Transverse colon (tissue), 4 donors: ENCODE measurements around the gene DDIT3. TPM values are rescaled to one million over a fixed set of nuclear protein-coding genes. Genes with fewer than 3 reads are reported as not detected.
"Not testable (repeated sequence)": the region's sequence is repeated elsewhere in the genome, so short reads cannot be mapped to it uniquely, and the experiment has no call there.

Experiments
- DNase-seq: peaks from one replicate; pipeline ENCODE4 v3.0.0-alpha.2; 2019
- H3K27ac ChIP-seq, 4 donors: fragments of 200-600 bp; sonication (generic); 2 replicates each; pipeline ENCODE4 v1.5.1; 2016 to 2018; ENCODE audit warnings: inconsistent platforms in 4 of 4
- H3K27me3 ChIP-seq: fragments of 200-600 bp; sonication (generic); 2 replicates; pipeline ENCODE4 v1.5.1; 2017; ENCODE audit warnings: inconsistent platforms
- H3K36me3 ChIP-seq, 4 donors: fragments of 200-600 bp; sonication (generic); 2 replicates each; pipeline ENCODE4 v1.5.1; 2017 to 2019; ENCODE audit warnings: inconsistent platforms in 4 of 4
- H3K4me1 ChIP-seq, 4 donors: fragments of 200-600 bp; sonication (generic); 2 replicates each; pipeline ENCODE4 v1.5.1; 2017 to 2020; ENCODE audit warnings: inconsistent platforms in 4 of 4
- H3K4me3 ChIP-seq, 4 donors: fragments of 200-600 bp; sonication (generic); 1 replicate in 1 of 4; 2 replicates in 3 of 4; pipeline versions ENCODE4 v1.5.1 to v1.6.1; 2017 to 2019; ENCODE audit warnings: inconsistent platforms in 4 of 4
- H3K9me3 ChIP-seq, 2 donors: fragments of 200-600 bp; sonication (generic); 2 replicates each; pipeline ENCODE4 v1.5.1; 2017 to 2019; ENCODE audit warnings: inconsistent platforms in 2 of 2
- EP300 ChIP-seq: sonication (generic); formaldehyde crosslinking; IDR thresholded peaks from one replicate; pipeline ENCODE4 v1.6.1; 2017; ENCODE audit warnings: antibody characterized with exemption, low read depth
- POLR2A ChIP-seq: fragments of 450-650 bp; IDR thresholded peaks from one replicate; pipeline ENCODE4 v1.6.1; 2016; ENCODE audit warnings: antibody characterized with exemption, mild to moderate bottlenecking, moderate library complexity
- POLR2AphosphoS5 ChIP-seq, 3 donors: sonication (generic); formaldehyde crosslinking; IDR thresholded peaks; one replicate each; pipeline ENCODE4 v1.6.1; 2016; ENCODE audit warnings: antibody characterized with exemption in 3 of 3
- WGBS, 2 donors: methylation state at CpG; one replicate each; pipeline ENCODE4 v1.1.5; 2018; ENCODE audit warnings: low coverage in 1 of 2; 5-methylcytosine and 5-hydroxymethylcytosine counted together
- in situ Hi-C, 4 donors: fragments of 200-750 bp; cut with MboI; loops; one replicate each; pipeline versions ENCODE4 v1.15.0 to v1.15.1; 2017; ENCODE audit warnings: low sequenced_read_pairs in 3 of 4, low pct_ligation_motif_present in 1 of 4, low pct_unique_long_range_greater_than_20kb in 1 of 4
- intact Hi-C: fragments of 100-400 bp; cut with DNase I; formaldehyde crosslinking; loops from one replicate; pipeline ENCODE4 v1.15.1; 2023; ENCODE audit warnings: low total_unique reads
- total RNA-seq, 4 donors: library from RNA; depleted of rRNA; stranded (reverse); fragments of >200 nt; gene quantifications; one replicate each; pipeline ENCODE4 v1.1.0, GENCODE V29; 2016
- TF ChIP-seq, protein P1 (sequence below), 5 experiments: fragments of 200-600 bp in 3 of 5; fragments of 450-650 bp in 2 of 5; sonication (generic) in 3 of 5; IDR thresholded peaks; 1 replicate in 2 of 5; 2 replicates in 3 of 5; pipeline ENCODE4 v1.5.1; 2016 to 2017; ENCODE audit warnings: antibody characterized with exemption in 5 of 5, inconsistent platforms in 3 of 5, mild to moderate bottlenecking in 2 of 5, moderate library complexity in 1 of 5

Gene DDIT3
- total RNA-seq, 4 donors from 2014 or later = 27.6 to 338 (median 67.6) TPM

DNA sequence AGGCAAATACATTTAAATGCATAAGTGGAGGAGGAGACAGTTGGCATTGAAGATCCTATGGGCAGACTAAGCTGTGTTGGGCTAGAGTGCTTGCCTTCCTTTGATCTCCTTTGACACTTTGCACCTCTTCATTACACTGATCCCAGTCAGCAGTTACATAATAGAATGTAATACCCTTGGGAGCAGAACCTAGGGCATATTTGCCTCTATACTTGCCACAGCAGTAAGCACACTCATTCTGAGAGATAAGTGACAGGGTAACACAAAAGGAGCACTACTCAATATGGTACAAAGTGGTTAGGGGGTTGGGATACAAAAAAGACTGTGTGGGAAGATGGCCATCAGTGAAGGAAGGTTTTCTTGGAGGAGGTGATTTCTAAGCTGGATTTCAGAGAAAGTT, 23.5 kb downstream of the DDIT3 start:
- H3K27ac ChIP-seq = no peak overlapping the region
- in situ Hi-C loops = no loop called here

DNA sequence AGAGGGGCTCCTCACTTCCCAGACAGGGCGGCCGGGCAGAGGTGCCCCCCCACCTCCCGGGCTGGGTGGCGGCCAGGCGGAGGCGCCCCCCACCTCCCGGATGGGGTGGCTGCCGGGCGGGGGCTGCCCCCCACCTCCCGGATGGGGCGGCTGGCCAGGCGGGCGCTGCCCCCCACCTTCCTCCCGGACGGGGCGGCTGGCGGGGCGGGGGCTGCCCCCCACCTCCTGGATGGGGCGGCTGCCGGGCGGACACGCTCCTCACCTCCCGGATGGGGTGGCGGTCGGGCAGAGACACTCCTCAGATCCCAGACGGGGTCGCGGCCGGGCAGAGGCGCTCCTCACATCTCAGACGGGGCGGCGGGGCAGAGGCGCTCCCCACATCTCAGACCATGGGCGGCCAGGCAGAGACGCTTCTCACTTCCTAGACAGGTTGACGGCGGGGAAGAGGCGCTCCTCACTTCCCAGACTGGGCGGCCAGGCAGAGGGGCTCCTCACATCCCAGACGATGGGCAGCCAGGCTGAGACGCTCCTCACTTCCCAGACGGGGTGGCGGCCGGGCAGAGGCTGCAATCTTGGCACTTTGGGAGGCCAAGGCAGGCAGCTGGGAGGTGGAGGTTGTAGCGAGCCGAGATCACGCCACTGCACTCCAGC, 25.1 kb downstream of the DDIT3 start:
- H3K27ac ChIP-seq, intact Hi-C loops, H3K27me3 ChIP-seq, H3K4me1 ChIP-seq, DNase-seq, H3K4me3 ChIP-seq, in situ Hi-C loops, H3K9me3 ChIP-seq: not testable (repeated sequence)
- 91% methylated on average over 37 of the region's 48 CpGs; no CpG with 5 or more reads in 1 of the 2 donors for WGBS, 2 donors
- peaks cover 0 to 27% (median 11%) of the 10 kb centered on the region in 4 donors for H3K36me3 ChIP-seq

More for the DNA sequence above, 23.5 kb downstream of the DDIT3 start:
- Histone ChIP-seq H3K36me3 (peaks cover 0 to 29% (median 11%) of the 10 kb centered on the region in 4 donors), H3K4me1 (no peaks in the 10 kb centered on the region), H3K4me3 (no peak overlapping the region), H3K9me3 (no peaks in the 10 kb centered on the region), H3K27me3 (no peaks in the 10 kb centered on the region)
- intact Hi-C loops = no loop called here
- no peak for DNase-seq
- TF ChIP-seq, protein P1, sequence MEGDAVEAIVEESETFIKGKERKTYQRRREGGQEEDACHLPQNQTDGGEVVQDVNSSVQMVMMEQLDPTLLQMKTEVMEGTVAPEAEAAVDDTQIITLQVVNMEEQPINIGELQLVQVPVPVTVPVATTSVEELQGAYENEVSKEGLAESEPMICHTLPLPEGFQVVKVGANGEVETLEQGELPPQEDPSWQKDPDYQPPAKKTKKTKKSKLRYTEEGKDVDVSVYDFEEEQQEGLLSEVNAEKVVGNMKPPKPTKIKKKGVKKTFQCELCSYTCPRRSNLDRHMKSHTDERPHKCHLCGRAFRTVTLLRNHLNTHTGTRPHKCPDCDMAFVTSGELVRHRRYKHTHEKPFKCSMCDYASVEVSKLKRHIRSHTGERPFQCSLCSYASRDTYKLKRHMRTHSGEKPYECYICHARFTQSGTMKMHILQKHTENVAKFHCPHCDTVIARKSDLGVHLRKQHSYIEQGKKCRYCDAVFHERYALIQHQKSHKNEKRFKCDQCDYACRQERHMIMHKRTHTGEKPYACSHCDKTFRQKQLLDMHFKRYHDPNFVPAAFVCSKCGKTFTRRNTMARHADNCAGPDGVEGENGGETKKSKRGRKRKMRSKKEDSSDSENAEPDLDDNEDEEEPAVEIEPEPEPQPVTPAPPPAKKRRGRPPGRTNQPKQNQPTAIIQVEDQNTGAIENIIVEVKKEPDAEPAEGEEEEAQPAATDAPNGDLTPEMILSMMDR (IDR thresholded peaks at IDR 0.05) = no peak
- TF ChIP-seq POLR2AphosphoS5 (IDR thresholded peaks at IDR 0.05) (no peak), POLR2A (no peak), EP300 (no peak)

DNA sequence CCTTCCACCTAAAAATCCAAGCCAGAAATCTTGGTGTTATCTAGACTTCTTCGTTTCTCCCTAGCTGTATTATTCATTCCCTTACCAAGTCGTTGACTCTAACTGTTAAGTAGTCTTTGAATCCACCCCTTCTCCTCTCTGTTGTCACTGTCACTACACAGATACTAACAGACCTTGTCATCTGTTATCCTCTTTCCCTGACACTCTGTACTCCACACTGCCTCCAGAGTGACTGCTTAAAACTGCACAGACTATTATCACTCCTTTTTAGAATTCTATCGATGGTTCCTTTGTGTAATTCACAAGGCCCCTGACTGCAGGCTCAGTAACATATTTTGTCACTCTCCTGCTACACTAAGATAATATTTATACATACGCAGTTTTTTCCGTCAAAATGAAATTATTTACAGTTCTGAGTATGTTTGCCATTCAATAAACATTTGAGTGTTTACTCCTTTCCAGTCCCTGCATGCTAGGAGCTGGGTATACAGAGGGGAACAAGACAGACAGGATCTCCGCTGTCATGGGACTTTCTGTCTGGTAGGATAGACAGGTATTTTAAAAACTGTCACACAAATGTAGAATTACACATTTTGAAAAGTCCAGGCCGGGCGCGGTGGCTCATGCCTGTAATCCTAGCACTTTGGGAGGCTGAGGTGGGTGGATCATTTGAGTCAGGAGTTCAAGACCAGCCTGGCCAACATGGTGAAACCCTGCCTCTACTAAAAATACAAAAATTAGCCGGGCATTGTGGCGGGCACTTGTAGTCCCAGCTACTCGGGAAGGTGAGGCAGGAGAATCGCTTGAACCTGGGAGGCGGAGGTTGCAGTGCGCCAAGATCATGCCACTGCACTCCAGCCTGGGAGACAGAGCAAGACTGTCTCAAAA, 28.7 kb downstream of the DDIT3 start:
- Histone ChIP-seq H3K27ac (no peak overlapping the region), H3K27me3 (no peaks in the 10 kb centered on the region), H3K4me1 (peaks cover 8 to 16% (median 14%) of the 10 kb centered on the region in 4 donors), H3K4me3 (no peak overlapping the region), H3K36me3 (peaks cover 0 to 21% (median 8%) of the 10 kb centered on the region in 4 donors), H3K9me3 (no peaks in the 10 kb centered on the region)
- intact Hi-C loops = no loop called here
- no peak for DNase-seq
- in situ Hi-C loops = no loop called here
- 76 to 90% methylated on average over 5 to 15 of the region's 15 CpGs for WGBS, 2 donors
- TF ChIP-seq, protein P1 (IDR thresholded peaks at IDR 0.05) = no peak
- TF ChIP-seq POLR2AphosphoS5 (IDR thresholded peaks at IDR 0.05) (no peak), POLR2A (no peak), EP300 (no peak)

DNA sequence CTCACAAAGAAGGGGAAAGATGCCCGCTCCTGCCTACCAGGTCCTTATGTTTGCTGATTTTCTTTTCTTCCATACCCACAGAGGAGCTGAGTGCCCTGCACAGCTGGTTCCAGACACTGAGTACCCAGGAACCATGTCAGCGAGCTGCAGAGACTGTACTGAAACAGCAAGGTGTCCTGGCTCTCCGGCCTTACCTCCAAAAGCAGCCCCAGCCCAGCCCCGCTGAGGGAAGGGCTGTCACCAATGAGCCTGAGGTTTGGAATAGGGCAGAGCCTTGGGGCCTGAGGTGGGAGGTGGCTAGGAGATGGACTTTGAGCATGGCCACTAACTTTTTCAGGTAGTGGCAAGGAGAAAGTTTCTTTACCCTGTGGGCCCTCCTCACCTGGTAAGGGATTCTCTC, 30.2 kb downstream of the DDIT3 start:
- H3K4me1 ChIP-seq = peaks cover 8 to 16% (median 14%) of the 10 kb centered on the region in 4 donors
- TF ChIP-seq, protein P1 (IDR thresholded peaks at IDR 0.05) = no peak
- TF ChIP-seq EP300 (no peak), POLR2A (no peak), POLR2AphosphoS5 (IDR thresholded peaks at IDR 0.05) (no peak)
- DNase-seq = no peak
- no peaks in the 10 kb centered on the region for H3K27me3 ChIP-seq
- intact Hi-C loops (no loop called here), in situ Hi-C loops (no loop called here)
- H3K27ac ChIP-seq = no peak overlapping the region
- WGBS, 2 donors = 94 to 100% methylated on average over 3 to 4 of the region's 4 CpGs
- H3K36me3 ChIP-seq = peaks cover 0 to 21% (median 8%) of the 10 kb centered on the region in 4 donors
- no peak overlapping the region for H3K4me3 ChIP-seq
- H3K9me3 ChIP-seq = no peaks in the 10 kb centered on the region
